Spleen (tissue), 11 donors: ENCODE measurements around the gene OAS1. TPM values are rescaled to one million over a fixed set of nuclear protein-coding genes. Genes with fewer than 3 reads are reported as not detected.
"Not testable (repeated sequence)": the region's sequence is repeated elsewhere in the genome, so short reads cannot be mapped to it uniquely, and the experiment has no call there.

Experiments used
- DNase-seq: peaks from one replicate; pipeline ENCODE4 v3.0.0-alpha.2; 2020
- H3K27ac ChIP-seq, 8 donors: fragments of 200-600 bp; sonication (generic) in 7 of 8; 1 replicate in 4 of 8; 2 replicates in 4 of 8; pipeline versions ENCODE4 v1.5.0 to v1.8.0; 2016 to 2021; ENCODE audit warnings: inconsistent platforms in 4 of 8, mild to moderate bottlenecking in 4 of 8, moderate library complexity in 1 of 8
- H3K27me3 ChIP-seq, 7 donors: fragments of 200-600 bp; sonication (generic) in 6 of 7; replicated peaks in 1 of 7; 1 replicate in 4 of 7; 2 replicates in 3 of 7; pipeline versions ENCODE4 v1.5.0 to v1.8.0; 2016 to 2021; ENCODE audit warnings: inconsistent platforms in 3 of 7, mild to moderate bottlenecking in 1 of 7
- H3K36me3 ChIP-seq, 6 donors: fragments of 200-600 bp; sonication (generic) in 5 of 6; 1 replicate in 4 of 6; 2 replicates in 2 of 6; pipeline versions ENCODE4 v1.5.0 to v1.8.0; 2016 to 2021; ENCODE audit warnings: inconsistent platforms in 2 of 6
- H3K4me1 ChIP-seq, 6 donors: fragments of 200-600 bp; sonication (generic) in 5 of 6; 1 replicate in 3 of 6; 2 replicates in 3 of 6; pipeline versions ENCODE4 v1.5.0 to v1.8.0; 2016 to 2021; ENCODE audit warnings: inconsistent platforms in 3 of 6
- H3K4me3 ChIP-seq, 8 donors: fragments of 200-600 bp; sonication (generic) in 7 of 8; 1 replicate in 4 of 8; 2 replicates in 4 of 8; pipeline versions ENCODE4 v1.5.0 to v1.8.0; 2016 to 2021; ENCODE audit warnings: inconsistent platforms in 4 of 8, mild to moderate bottlenecking in 4 of 8, moderate library complexity in 2 of 8
- H3K9me3 ChIP-seq, 8 donors: fragments of 200-600 bp; sonication (generic) in 7 of 8; 1 replicate in 4 of 8; 2 replicates in 4 of 8; pipeline versions ENCODE4 v1.5.0 to v1.8.0; 2016 to 2021; ENCODE audit warnings: inconsistent platforms in 4 of 8
- POLR2A ChIP-seq, 3 donors: fragments of 450-650 bp; IDR thresholded peaks; one replicate each; pipeline ENCODE4 v1.5.1; 2017; ENCODE audit warnings: antibody characterized with exemption in 3 of 3, mild to moderate bottlenecking in 1 of 3
- POLR2AphosphoS5 ChIP-seq, 3 donors: sonication (generic); formaldehyde crosslinking; IDR thresholded peaks; one replicate each; pipeline ENCODE4 v1.5.1; 2017; ENCODE audit warnings: antibody characterized with exemption in 3 of 3
- WGBS, 5 donors: extraction: QIAGEN DNeasy Blood & Tissue Kit in 3 of 5; methylation state at CpG; one replicate each; pipeline versions ENCODE4 v1.1.5 to v1.1.7; 2013 to 2018; 5-methylcytosine and 5-hydroxymethylcytosine counted together
- intact Hi-C: fragments of 100-400 bp; cut with DNase I; formaldehyde crosslinking; loops from one replicate; pipeline ENCODE4 v1.15.0; 2023; ENCODE audit warnings: low total_unique reads
- polyA plus RNA-seq, 3 donors: library from polyadenylated mRNA; stranded (reverse); fragments of 200-250 nt; gene quantifications; one replicate each; pipeline ENCODE4 v1.2.1, GENCODE V29; 2013
- total RNA-seq, 7 donors: library from RNA; depleted of rRNA in 3 of 7; stranded (reverse); fragments of >200 nt in 3 of 7; fragmentation: NEBNext Ultra II Directional in 4 of 7; extraction: Animal tissue kit (Norgen Biotek cat#: 25700) in 4 of 7; gene quantifications; one replicate each; pipeline versions ENCODE4 v1.1.0 to v1.2.1, GENCODE V29; 2016 to 2021
- TF ChIP-seq, protein P1 (sequence below), 11 experiments: fragments of 200-600 bp in 7 of 11; fragments of 450-650 bp in 4 of 11; sonication (generic) in 4 of 11; IDR thresholded peaks in 8 of 11; conservative IDR thresholded peaks in 3 of 11; 1 replicate in 7 of 11; 2 replicates in 4 of 11; pipeline versions ENCODE4 v1.4.0 to v1.8.0; 2016 to 2021; ENCODE audit warnings: antibody characterized with exemption in 11 of 11, inconsistent platforms in 4 of 11, mild to moderate bottlenecking in 1 of 11
- donor health status: healthy with polysubstance abuse.
- donor health status: DM: no; HTN: no; CAD: no; lungs with moderate emphysema.
- donor health status: DM: no; HTN: no; CAD: no.
- donor health status: Bipolar disorder and iron deficiency.
- donor health status: healthy.
- donor health status: DM: no; HTN: no; CAD: no.
- donor health status: DM: yes; HTN: yes; CAD: no.

OAS1 gene
- total and polyA plus RNA-seq, 10 donors = 34.7 to 68.4 (median 54.9) TPM

DNA sequence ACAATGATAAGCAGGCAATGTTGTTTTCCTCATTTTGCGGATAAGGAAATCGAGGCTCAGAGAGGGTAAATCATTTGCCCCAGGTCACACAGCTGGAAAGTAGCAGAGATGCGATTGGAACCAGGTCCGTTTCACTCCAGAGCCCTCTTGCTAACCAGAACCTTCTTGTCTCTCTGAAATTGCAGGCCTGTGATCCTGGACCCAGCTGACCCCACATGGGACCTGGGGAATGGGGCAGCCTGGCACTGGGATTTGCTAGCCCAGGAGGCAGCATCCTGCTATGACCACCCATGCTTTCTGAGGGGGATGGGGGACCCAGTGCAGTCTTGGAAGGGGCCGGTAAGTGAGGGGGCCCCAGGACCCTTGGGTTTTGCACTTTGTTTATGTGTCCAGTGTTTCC is 41.0 kb downstream of the OAS1 start:
- H3K36me3 ChIP-seq = peaks cover 0 to 100% (median 59%) of the 10 kb centered on the region in 6 donors
- H3K9me3 ChIP-seq = peaks cover 0 to 21% (median 11%) of the 10 kb centered on the region in 8 donors
- intact Hi-C loops = no loop called here
- H3K4me3 ChIP-seq = no peak overlapping the region
- no peaks in the 10 kb centered on the region for H3K4me1 ChIP-seq
- no peaks in the 10 kb centered on the region for H3K27me3 ChIP-seq
- no peak overlapping the region for H3K27ac ChIP-seq
- no peak for DNase-seq
- TF ChIP-seq, protein P1, sequence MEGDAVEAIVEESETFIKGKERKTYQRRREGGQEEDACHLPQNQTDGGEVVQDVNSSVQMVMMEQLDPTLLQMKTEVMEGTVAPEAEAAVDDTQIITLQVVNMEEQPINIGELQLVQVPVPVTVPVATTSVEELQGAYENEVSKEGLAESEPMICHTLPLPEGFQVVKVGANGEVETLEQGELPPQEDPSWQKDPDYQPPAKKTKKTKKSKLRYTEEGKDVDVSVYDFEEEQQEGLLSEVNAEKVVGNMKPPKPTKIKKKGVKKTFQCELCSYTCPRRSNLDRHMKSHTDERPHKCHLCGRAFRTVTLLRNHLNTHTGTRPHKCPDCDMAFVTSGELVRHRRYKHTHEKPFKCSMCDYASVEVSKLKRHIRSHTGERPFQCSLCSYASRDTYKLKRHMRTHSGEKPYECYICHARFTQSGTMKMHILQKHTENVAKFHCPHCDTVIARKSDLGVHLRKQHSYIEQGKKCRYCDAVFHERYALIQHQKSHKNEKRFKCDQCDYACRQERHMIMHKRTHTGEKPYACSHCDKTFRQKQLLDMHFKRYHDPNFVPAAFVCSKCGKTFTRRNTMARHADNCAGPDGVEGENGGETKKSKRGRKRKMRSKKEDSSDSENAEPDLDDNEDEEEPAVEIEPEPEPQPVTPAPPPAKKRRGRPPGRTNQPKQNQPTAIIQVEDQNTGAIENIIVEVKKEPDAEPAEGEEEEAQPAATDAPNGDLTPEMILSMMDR (IDR thresholded peaks at IDR 0.05 in 8 of 11, conservative IDR thresholded peaks at IDR 0.05 in 3 of 11) = no peak
- TF ChIP-seq POLR2A (IDR thresholded peaks at IDR 0.05) (no peak), POLR2AphosphoS5 (IDR thresholded peaks at IDR 0.05) (no peak)
- 90 to 99% (median 97%) methylated on average over 3 to 5 of the region's 5 CpGs for WGBS, 5 donors

DNA sequence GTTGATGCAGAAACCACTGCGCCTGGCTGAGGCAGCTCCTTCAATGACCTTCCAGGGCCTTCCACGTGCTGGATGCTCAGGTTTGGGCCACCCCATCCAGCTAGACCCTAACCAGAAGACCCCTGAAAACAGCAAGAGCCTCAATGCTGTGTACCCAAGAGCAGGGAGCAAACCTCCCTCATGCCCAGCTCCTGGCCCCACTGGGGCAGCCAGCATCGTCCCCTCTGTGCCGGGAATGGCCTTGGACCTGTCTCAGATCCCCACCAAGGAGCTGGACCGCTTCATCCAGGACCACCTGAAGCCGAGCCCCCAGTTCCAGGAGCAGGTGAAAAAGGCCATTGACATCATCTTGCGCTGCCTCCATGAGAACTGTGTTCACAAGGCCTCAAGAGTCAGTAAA is 42.0 kb downstream of the OAS1 start:
- Histone ChIP-seq H3K9me3 (peaks cover 0 to 22% (median 11%) of the 10 kb centered on the region in 8 donors), H3K27ac (no peak overlapping the region), H3K27me3 (no peaks in the 10 kb centered on the region), H3K4me1 (no peaks in the 10 kb centered on the region), H3K36me3 (peaks cover 0 to 95% (median 59%) of the 10 kb centered on the region in 6 donors), H3K4me3 (no peak overlapping the region)
- intact Hi-C loops = no loop called here
- no peak for TF ChIP-seq POLR2A (IDR thresholded peaks at IDR 0.05)
- no peak for DNase-seq
- WGBS, 5 donors = 90 to 100% (median 93%) methylated on average over 4 to 7 of the region's 7 CpGs

DNA sequence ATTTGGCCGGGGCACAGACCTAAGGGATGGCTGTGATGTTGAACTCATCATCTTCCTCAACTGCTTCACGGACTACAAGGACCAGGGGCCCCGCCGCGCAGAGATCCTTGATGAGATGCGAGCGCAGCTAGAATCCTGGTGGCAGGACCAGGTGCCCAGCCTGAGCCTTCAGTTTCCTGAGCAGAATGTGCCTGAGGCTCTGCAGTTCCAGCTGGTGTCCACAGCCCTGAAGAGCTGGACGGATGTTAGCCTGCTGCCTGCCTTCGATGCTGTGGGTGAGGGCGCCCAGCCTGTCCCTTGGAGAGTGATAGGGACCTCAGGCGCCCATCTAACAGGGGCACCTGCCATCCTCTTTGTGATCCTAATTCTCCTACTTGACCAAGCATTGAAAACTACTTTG is 43.9 kb downstream of the OAS1 start:
- H3K4me1 ChIP-seq = no peaks in the 10 kb centered on the region
- H3K27ac ChIP-seq = no peak overlapping the region
- peaks cover 0 to 22% (median 11%) of the 10 kb centered on the region in 8 donors for H3K9me3 ChIP-seq
- peaks cover 0 to 85% (median 44%) of the 10 kb centered on the region in 6 donors for H3K36me3 ChIP-seq
- H3K27me3 ChIP-seq = no peaks in the 10 kb centered on the region
- no peak for TF ChIP-seq POLR2A (IDR thresholded peaks at IDR 0.05)
- TF ChIP-seq, protein P1 (IDR thresholded peaks at IDR 0.05 in 8 of 11, conservative IDR thresholded peaks at IDR 0.05 in 3 of 11) = no peak
- no peak for TF ChIP-seq POLR2AphosphoS5 (IDR thresholded peaks at IDR 0.05)
- H3K4me3 ChIP-seq = no peak overlapping the region
- 91 to 100% (median 97%) methylated on average over 4 to 11 of the region's 11 CpGs for WGBS, 5 donors
- intact Hi-C loops = no loop called here
- no peak for DNase-seq

DNA sequence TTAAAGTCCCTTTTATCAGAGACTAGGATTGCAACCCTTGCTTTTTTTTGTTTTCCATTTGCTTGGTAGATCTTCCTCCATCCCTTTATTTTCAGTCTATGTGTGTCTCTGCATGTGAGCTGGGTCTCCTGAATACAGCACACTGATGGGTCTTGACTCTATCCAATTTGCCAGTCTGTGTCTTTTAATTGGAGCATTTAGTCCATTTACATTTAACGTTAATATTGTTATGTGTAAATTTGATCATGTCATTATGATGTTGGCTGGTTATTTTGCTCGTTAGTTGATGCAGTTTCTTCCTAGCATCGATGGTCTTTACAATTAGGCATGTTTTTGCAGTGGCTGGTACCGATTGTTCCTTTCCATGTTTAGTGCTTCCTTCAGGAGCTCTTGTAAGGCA is 50.4 kb downstream of the OAS1 start:
- DNase-seq, H3K27ac ChIP-seq, H3K4me1 ChIP-seq, intact Hi-C loops, H3K27me3 ChIP-seq, H3K4me3 ChIP-seq: not testable (repeated sequence)
- Histone ChIP-seq H3K9me3 (peaks cover 0 to 21% (median 8%) of the 10 kb centered on the region in 8 donors), H3K36me3 (peaks cover 0 to 76% (median 17%) of the 10 kb centered on the region in 6 donors)
- WGBS, 5 donors = 92 to 96% (median 94%) methylated on average over 4 of the region's 4 CpGs

DNA sequence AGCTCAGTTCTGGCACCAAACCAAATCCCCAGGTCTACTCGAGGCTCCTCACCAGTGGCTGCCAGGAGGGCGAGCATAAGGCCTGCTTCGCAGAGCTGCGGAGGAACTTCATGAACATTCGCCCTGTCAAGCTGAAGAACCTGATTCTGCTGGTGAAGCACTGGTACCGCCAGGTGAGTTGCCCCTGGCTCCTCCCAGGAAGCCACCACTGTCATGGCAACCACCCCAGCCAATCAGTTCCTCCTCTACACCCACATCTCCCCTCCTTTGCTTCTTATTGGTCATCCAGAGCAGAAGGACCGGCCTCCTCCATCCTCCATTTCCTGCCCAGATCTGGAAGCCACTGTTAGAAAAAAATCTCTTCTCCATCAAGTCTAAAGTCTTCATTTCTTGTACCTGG is 54.3 kb downstream of the OAS1 start:
- no peak for DNase-seq
- no peak overlapping the region for H3K27ac ChIP-seq
- intact Hi-C loops = no loop called here
- TF ChIP-seq, protein P1 (IDR thresholded peaks at IDR 0.05 in 8 of 11, conservative IDR thresholded peaks at IDR 0.05 in 3 of 11) = no peak
- TF ChIP-seq POLR2AphosphoS5 (IDR thresholded peaks at IDR 0.05) (no peak), POLR2A (IDR thresholded peaks at IDR 0.05) (no peak)
- no peaks in the 10 kb centered on the region for H3K27me3 ChIP-seq
- H3K9me3 ChIP-seq = peaks cover 0 to 14% (median 3%) of the 10 kb centered on the region in 8 donors
- no peak overlapping the region for H3K4me3 ChIP-seq
- no peaks in the 10 kb centered on the region for H3K4me1 ChIP-seq
- WGBS, 5 donors = 88 to 90% (median 89%) methylated on average over 7 of the region's 7 CpGs
- peaks cover 3 to 97% (median 53%) of the 10 kb centered on the region in 6 donors for H3K36me3 ChIP-seq
